HG03097 (cell line): ENCODE results near the gene LINGO4.

Experiments
- ATAC-seq: cut with Tn5 transposase; IDR thresholded peaks from one replicate; pipeline ENCODE4 v1.9.1; 2021; ENCODE audit not compliant: unreplicated experiment, low FRiP score

Gene LINGO4

GRCh38 chr1:151805066-151805820 lies at the start of gene LINGO4:
TSS of gene LINGO4 (minus strand) at chr1:151805419. CDS start at chr1:151802704, 2,715 bp downstream.
- ATAC-seq = no peak

GRCh38 chr1:151854658-151855057 lies 49.4 kb upstream of the LINGO4 start:
- no peak for ATAC-seq

GRCh38 chr1:151853411-151853943 lies 48.3 kb upstream of the LINGO4 start, which contains the start of gene THEM5:
TSS of gene THEM5 (minus strand) at chr1:151853712. CDS start at chr1:151853565, 147 bp downstream.
- ATAC-seq = no peak

GRCh38 chr1:151852733-151853132 lies 47.5 kb upstream of the LINGO4 start:
- ATAC-seq = no peak

GRCh38 chr1:151851886-151852285 lies 46.7 kb upstream of the LINGO4 start:
- no peak for ATAC-seq

- ATAC-seq = no peak
These were observed 44.7 kb upstream of the LINGO4 start for GRCh38 chr1:151849871-151850270.

GRCh38 chr1:151849126-151849525 lies 43.9 kb upstream of the LINGO4 start:
- ATAC-seq = no peak

GRCh38 chr1:151847867-151848596 lies 42.8 kb upstream of the LINGO4 start:
- no peak for ATAC-seq

- ATAC-seq = no peak
These were observed 41.5 kb upstream of the LINGO4 start for GRCh38 chr1:151846686-151847237.

GRCh38 chr1:151846062-151846568 lies 40.9 kb upstream of the LINGO4 start:
- ATAC-seq = no peak

- ATAC-seq = no peak
These were observed 38.2 kb upstream of the LINGO4 start for GRCh38 chr1:151843398-151843797.

GRCh38 chr1:151841141-151841540 lies 35.9 kb upstream of the LINGO4 start:
- no peak for ATAC-seq

GRCh38 chr1:151840421-151840820 lies 35.2 kb upstream of the LINGO4 start:
- no peak for ATAC-seq

- no peak for ATAC-seq
These were observed 34.5 kb upstream of the LINGO4 start, which contains the start of gene C2CD4D for GRCh38 chr1:151839457-151840403. TSS of gene C2CD4D (minus strand) at chr1:151839820. CDS start at chr1:151838989, 831 bp downstream.

- ATAC-seq = no peak
These were observed 33.8 kb upstream of the LINGO4 start for GRCh38 chr1:151839082-151839412.

GRCh38 chr1:151838222-151839081 lies 33.2 kb upstream of the LINGO4 start:
- no peak for ATAC-seq

GRCh38 chr1:151837884-151838221 lies 32.6 kb upstream of the LINGO4 start:
- ATAC-seq = no peak

GRCh38 chr1:151837197-151837596 lies 32.0 kb upstream of the LINGO4 start:
- ATAC-seq = no peak

- no peak for ATAC-seq
These were observed 30.4 kb upstream of the LINGO4 start for GRCh38 chr1:151835596-151835995.
